HG03558 (cell line): ENCODE results near the gene SUFU.

Experiments used
- ATAC-seq: cut with Tn5 transposase; IDR thresholded peaks from one replicate; pipeline ENCODE4 v1.9.1; 2021; ENCODE audit warnings: moderate number of reproducible peaks; ENCODE audit not compliant: unreplicated experiment; ENCODE audit errors: extremely low read depth

Gene SUFU

DNA sequence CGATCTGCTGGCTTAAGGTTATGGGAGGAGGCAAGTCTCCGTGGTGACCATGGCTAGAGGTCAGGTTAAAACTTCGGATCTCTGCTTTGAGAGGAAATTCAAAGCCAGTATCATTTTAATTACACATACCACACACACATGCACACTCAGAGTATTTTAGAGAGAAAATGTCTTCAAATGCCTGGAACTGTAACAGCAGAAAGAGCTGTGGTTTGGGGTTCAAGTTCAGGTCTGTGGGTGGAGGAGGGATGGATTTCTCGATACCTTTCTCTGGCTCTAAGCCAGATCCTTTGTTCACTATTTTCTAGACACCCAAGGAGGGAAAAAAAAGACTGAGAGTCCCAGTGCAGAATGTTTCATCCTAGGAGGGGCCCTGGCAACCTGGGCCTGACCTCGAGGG is 177.9 kb downstream of the SUFU start:
- ATAC-seq = no peak

DNA sequence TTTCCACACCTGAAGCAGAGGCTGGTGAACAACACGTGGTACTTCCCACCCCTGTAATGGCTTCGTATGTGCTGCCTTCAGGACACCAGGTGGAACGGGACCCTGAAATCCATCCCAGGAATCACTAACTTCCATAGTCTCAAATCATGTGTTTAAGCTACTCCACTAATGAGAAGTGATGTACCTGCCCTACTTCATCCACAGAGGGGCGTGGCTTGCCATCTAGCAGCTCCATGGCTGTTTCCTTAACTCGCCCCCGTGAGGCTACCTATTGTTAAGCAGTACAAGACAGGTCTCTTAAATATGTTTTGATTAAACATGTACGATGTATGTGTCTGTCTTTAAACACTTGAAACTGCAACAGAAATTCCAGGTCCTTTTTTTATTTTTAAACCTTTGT is 178.6 kb downstream of the SUFU start:
- no peak for ATAC-seq

GRCh38 chr10:102682981-102683380 is 179.2 kb downstream of the SUFU start:
- no peak for ATAC-seq
